MM.1S (cell line): Measurements from ENCODE around the gene SLC8A1.

Experiments
- DNase-seq: peaks from one replicate; pipeline ENCODE4 v3.0.0-alpha.2; 2015
- H2AFZ ChIP-seq: fragments of 300-600 bp; sonication (generic); 2 replicates; pipeline ENCODE4 v1.6.0; 2016; ENCODE audit warnings: antibody characterized with exemption, low read length
- H3F3A ChIP-seq: fragments of 300-600 bp; sonication (generic); 2 replicates; pipeline ENCODE4 v1.6.1; 2016; ENCODE audit warnings: mild to moderate bottlenecking, antibody characterized with exemption, low read length, moderate library complexity, mixed read lengths; ENCODE audit not compliant: insufficient read depth
- H3K27ac ChIP-seq: fragments of 300-600 bp; sonication (generic); 2 replicates; pipeline ENCODE4 v1.5.1; 2016; ENCODE audit warnings: mild to moderate bottlenecking, low read length
- H3K27me3 ChIP-seq: fragments of 300-600 bp; sonication (generic); replicated peaks from 2 replicates; pipeline ENCODE4 v1.6.0; 2016; ENCODE audit warnings: low read length; ENCODE audit not compliant: insufficient read depth
- H3K36me3 ChIP-seq: fragments of 300-600 bp; sonication (generic); replicated peaks from 2 replicates; pipeline ENCODE4 v1.6.1; 2016; ENCODE audit warnings: mild to moderate bottlenecking, low read length, mixed read lengths; ENCODE audit not compliant: insufficient read depth
- H3K4me1 ChIP-seq: fragments of 300-600 bp; sonication (generic); 2 replicates; pipeline ENCODE4 v1.6.1; 2016; ENCODE audit warnings: low read length, mixed read lengths
- H3K4me2 ChIP-seq: fragments of 300-600 bp; sonication (generic); 2 replicates; pipeline ENCODE4 v1.6.0; 2016; ENCODE audit warnings: low read depth, low read length
- H3K4me3 ChIP-seq: fragments of 300-600 bp; sonication (generic); 2 replicates; pipeline ENCODE4 v1.5.1; 2016; ENCODE audit warnings: low read length, mixed read lengths
- H3K79me2 ChIP-seq: fragments of 300-600 bp; sonication (generic); 2 replicates; pipeline ENCODE4 v1.6.1; 2016; ENCODE audit warnings: mixed run types, low read length, mixed read lengths
- H3K9ac ChIP-seq: fragments of 300-600 bp; sonication (generic); 2 replicates; pipeline ENCODE4 v1.6.1; 2016; ENCODE audit warnings: low read length, mixed read lengths
- H3K9me2 ChIP-seq: fragments of 300-600 bp; sonication (generic); replicated peaks from 2 replicates; pipeline ENCODE4 v1.6.1; 2016; ENCODE audit warnings: mild to moderate bottlenecking, low read length, mixed read lengths; ENCODE audit not compliant: insufficient read depth
- H3K9me3 ChIP-seq: fragments of 300-600 bp; sonication (generic); replicated peaks from 2 replicates; pipeline ENCODE4 v1.6.1; 2016; ENCODE audit warnings: mild to moderate bottlenecking, low read length, mixed read lengths; ENCODE audit not compliant: insufficient read depth
- H4K20me1 ChIP-seq: fragments of 300-600 bp; sonication (generic); 2 replicates; pipeline ENCODE4 v1.6.1; 2016; ENCODE audit warnings: mild to moderate bottlenecking, low read length, moderate library complexity, mixed read lengths; ENCODE audit not compliant: insufficient read depth
- CTCF ChIP-seq: fragments of 300-600 bp; sonication (generic); IDR thresholded peaks from 2 replicates; pipeline ENCODE4 v1.5.1; 2016; ENCODE audit warnings: antibody characterized with exemption, low read length, mixed read lengths
- EZH2 ChIP-seq: fragments of 300-600 bp; sonication (generic); optimal IDR thresholded peaks from 2 replicates; pipeline ENCODE3; 2017; ENCODE audit warnings: low read depth, mild to moderate bottlenecking, antibody characterized with exemption, low read length, mixed read lengths
- EZH2phosphoT487 ChIP-seq: fragments of 300-600 bp; sonication (generic); IDR thresholded peaks from 2 replicates; pipeline ENCODE4 v1.6.1; 2018; ENCODE audit warnings: antibody characterized with exemption, low read length

Gene SLC8A1

GRCh38 chr2:40300391-40300790, 151.5 kb downstream of the SLC8A1 start:
- no peaks in the 10 kb centered on the region for H3K9me3 ChIP-seq
- H2AFZ ChIP-seq = no peak overlapping the region
- H3K9ac ChIP-seq = no peak overlapping the region
- H3K27ac ChIP-seq = no peak overlapping the region
- no peak for TF ChIP-seq CTCF
- TF ChIP-seq EZH2 = no peak
- TF ChIP-seq EZH2phosphoT487 = no peak
- H3K36me3 ChIP-seq = no peaks in the 10 kb centered on the region
- no peaks in the 10 kb centered on the region for H3K27me3 ChIP-seq
- no peaks in the 10 kb centered on the region for H3F3A ChIP-seq
- no peaks in the 10 kb centered on the region for H3K79me2 ChIP-seq
- H3K4me2 ChIP-seq = no peak overlapping the region
- H4K20me1 ChIP-seq = no peaks in the 10 kb centered on the region
- H3K4me3 ChIP-seq = no peak overlapping the region
- no peak for DNase-seq
- no peaks in the 10 kb centered on the region for H3K9me2 ChIP-seq
- H3K4me1 ChIP-seq = no peaks in the 10 kb centered on the region

- Histone ChIP-seq H3K9me3 (no peaks in the 10 kb centered on the region), H3K4me1 (no peaks in the 10 kb centered on the region), H3F3A (no peaks in the 10 kb centered on the region), H3K4me3 (no peak overlapping the region), H2AFZ (no peak overlapping the region), H3K27me3 (no peaks in the 10 kb centered on the region), H3K9me2 (no peaks in the 10 kb centered on the region), H3K4me2 (no peak overlapping the region), H3K9ac (no peak overlapping the region), H4K20me1 (no peaks in the 10 kb centered on the region), H3K79me2 (no peaks in the 10 kb centered on the region), H3K27ac (no peak overlapping the region), H3K36me3 (no peaks in the 10 kb centered on the region)
- DNase-seq = no peak
- TF ChIP-seq EZH2phosphoT487 (no peak), CTCF (no peak), EZH2 (no peak)
Observed at GRCh38 chr2:40299781-40300180, 152.1 kb downstream of the SLC8A1 start.

- no peaks in the 10 kb centered on the region for H3K9me2 ChIP-seq
- H3K4me3 ChIP-seq = no peak overlapping the region
- H3K27me3 ChIP-seq = no peaks in the 10 kb centered on the region
- no peak for TF ChIP-seq CTCF
- TF ChIP-seq EZH2 = no peak
- no peak for TF ChIP-seq EZH2phosphoT487
- H4K20me1 ChIP-seq = no peaks in the 10 kb centered on the region
- H3K36me3 ChIP-seq = no peaks in the 10 kb centered on the region
- no peak overlapping the region for H3K27ac ChIP-seq
- DNase-seq = no peak
- H3K9me3 ChIP-seq = no peaks in the 10 kb centered on the region
- H3K79me2 ChIP-seq = no peaks in the 10 kb centered on the region
- no peaks in the 10 kb centered on the region for H3F3A ChIP-seq
- H3K9ac ChIP-seq = no peak overlapping the region
- H3K4me1 ChIP-seq = no peaks in the 10 kb centered on the region
- no peak overlapping the region for H2AFZ ChIP-seq
- H3K4me2 ChIP-seq = no peak overlapping the region
Observed at GRCh38 chr2:40299173-40299572, 152.7 kb downstream of the SLC8A1 start.
